GM12872 (cell line): Measurements from ENCODE around the gene DNAAF2.

Experiments
- CTCF ChIP-seq: IDR thresholded peaks from 3 replicates; pipeline ENCODE4 v1.5.1; 2011; ENCODE audit warnings: low read depth, mild to moderate bottlenecking, low read length, moderate library complexity; ENCODE audit not compliant: insufficient read depth

DNAAF2 gene

GRCh38 chr14:49653508-49653907, 18.5 kb upstream of the DNAAF2 start:
- TF ChIP-seq CTCF = no peak

- TF ChIP-seq CTCF = no peak
These were observed 7.1 kb upstream of the DNAAF2 start for GRCh38 chr14:49642163-49642562.

- no peak for TF ChIP-seq CTCF
These were observed 6.7 kb upstream of the DNAAF2 start for GRCh38 chr14:49641697-49642129.

- TF ChIP-seq CTCF = no peak
These were observed 5.7 kb upstream of the DNAAF2 start for GRCh38 chr14:49640540-49641417.

- TF ChIP-seq CTCF = no peak
These were observed 2.6 kb upstream of the DNAAF2 start for GRCh38 chr14:49637534-49638078.

GRCh38 chr14:49636866-49637265, 1.8 kb upstream of the DNAAF2 start:
- no peak for TF ChIP-seq CTCF

GRCh38 chr14:49633640-49634546, 1.2 kb downstream of the DNAAF2 start:
- peak; percentile 79 for TF ChIP-seq CTCF
